ENCODE data around the gene GRIN2D. TPM values are rescaled to one million over a fixed set of nuclear protein-coding genes. Genes with fewer than 3 reads are reported as not detected.

GRIN2D gene
- total RNA-seq, 2 experiments from 2014 or later: 0.06 TPM; not detected in 1

- no peak for DNase-seq
- POLR2A ChIA-PET: no interaction called here
- CTCF ChIA-PET: interaction anchor here (0.9 kb wide), 1 partner anchor 14 kb away, joined by 3 read pairs; no protein-coding TSS in a partner anchor
These were observed 45.4 kb upstream of the GRIN2D start for GRCh38 chr19:48348045-48348444.

GRCh38 chr19:48348737-48349136 lies 44.7 kb upstream of the GRIN2D start:
- Mint-ChIP-seq H3K9me3 (no peaks in the 10 kb centered on the region), H3K4me3 (no peak overlapping the region), H3K36me3 (ENCODE audit: low read depth) (peaks cover 10% of the 10 kb centered on the region), H3K27me3 (no peaks in the 10 kb centered on the region), H3K27ac (no peak overlapping the region), H3K4me1 (ENCODE audit: low read depth) (peaks cover 6% of the 10 kb centered on the region)
- ChIA-PET POLR2A (no interaction called here), CTCF (no interaction called here)
- H3K9me3 ChIP-seq (ENCODE audit: control insufficient read depth in 1 of 2, insufficient read depth in 1 of 2, low read length in 2 of 2): no peaks in the 10 kb centered on the region
- H3K4me3 ChIP-seq (ENCODE audit: low read length): no peak overlapping the region
- no peak for TF ChIP-seq CTCF (IDR thresholded peaks at IDR 0.05)
- ATAC-seq (ENCODE audit: poor library complexity): no peak
- no peak for DNase-seq
- H3K27ac ChIP-seq (ENCODE audit: low read depth in 1 of 2, low read length in 2 of 2): no peak overlapping the region
- H3K27me3 ChIP-seq (ENCODE audit: control insufficient read depth in 1 of 2, insufficient read depth in 2 of 2, low read length in 2 of 2): no peaks in the 10 kb centered on the region
- no peaks in the 10 kb centered on the region for H3K36me3 ChIP-seq (ENCODE audit: insufficient read depth, low read length)
- intact Hi-C loops (cut with DNase I, micrococcal nuclease): no loop called here
- H3K4me1 ChIP-seq (ENCODE audit: insufficient read depth, low read length): peaks cover 5% of the 10 kb centered on the region

More at GRCh38 chr19:48348045-48348444, 45.4 kb upstream of the GRIN2D start:
- peaks cover 15% of the 10 kb centered on the region for H3K36me3 Mint-ChIP-seq (ENCODE audit: low read depth)
- Histone ChIP-seq H3K4me3 (ENCODE audit: low read length) (no peak overlapping the region), H3K4me1 (ENCODE audit: insufficient read depth, low read length) (peaks cover 5% of the 10 kb centered on the region), H3K27me3 (ENCODE audit: control insufficient read depth in 1 of 2, insufficient read depth in 2 of 2, low read length in 2 of 2) (no peaks in the 10 kb centered on the region), H3K27ac (ENCODE audit: low read depth in 1 of 2, low read length in 2 of 2) (no peak overlapping the region), H3K9me3 (ENCODE audit: control insufficient read depth in 1 of 2, insufficient read depth in 1 of 2, low read length in 2 of 2) (no peaks in the 10 kb centered on the region), H3K36me3 (ENCODE audit: insufficient read depth, low read length) (no peaks in the 10 kb centered on the region)
- no peak overlapping the region for H3K27ac Mint-ChIP-seq
- no peaks in the 10 kb centered on the region for H3K9me3 Mint-ChIP-seq
- no peak overlapping the region for H3K4me3 Mint-ChIP-seq
- no peak for ATAC-seq (ENCODE audit: poor library complexity)
- TF ChIP-seq CTCF (IDR thresholded peaks at IDR 0.05): no peak
- intact Hi-C loops (cut with DNase I, micrococcal nuclease): no loop called here
- no peaks in the 10 kb centered on the region for H3K27me3 Mint-ChIP-seq
- H3K4me1 Mint-ChIP-seq (ENCODE audit: low read depth): peaks cover 6% of the 10 kb centered on the region

- Mint-ChIP-seq H3K27me3 (no peaks in the 10 kb centered on the region), H3K9me3 (no peaks in the 10 kb centered on the region), H3K4me3 (no peak overlapping the region), H3K27ac (no peak overlapping the region), H3K36me3 (ENCODE audit: low read depth) (peaks cover 10% of the 10 kb centered on the region), H3K4me1 (ENCODE audit: low read depth) (peaks cover 6% of the 10 kb centered on the region)
- H3K9me3 ChIP-seq (ENCODE audit: control insufficient read depth in 1 of 2, insufficient read depth in 1 of 2, low read length in 2 of 2): no peaks in the 10 kb centered on the region
- TF ChIP-seq CTCF (IDR thresholded peaks at IDR 0.05): no peak
- ChIA-PET CTCF (interaction anchor here (0.6 to 2.0 kb wide), 4 partner anchors 13 to 94 kb away, joined by 3 to 9 read pairs (median 5); partner anchors contain the start of genes SYNGR4 and TMEM143), POLR2A (no interaction called here)
- ATAC-seq (ENCODE audit: poor library complexity) (no peak), DNase-seq (no peak)
- no peaks in the 10 kb centered on the region for H3K36me3 ChIP-seq (ENCODE audit: insufficient read depth, low read length)
- no peak overlapping the region for H3K27ac ChIP-seq (ENCODE audit: low read depth in 1 of 2, low read length in 2 of 2)
- H3K4me1 ChIP-seq (ENCODE audit: insufficient read depth, low read length): peaks cover 5% of the 10 kb centered on the region
- no peaks in the 10 kb centered on the region for H3K27me3 ChIP-seq (ENCODE audit: control insufficient read depth in 1 of 2, insufficient read depth in 2 of 2, low read length in 2 of 2)
- H3K4me3 ChIP-seq (ENCODE audit: low read length): no peak overlapping the region
- intact Hi-C loops (cut with DNase I, micrococcal nuclease): loop anchor here (1.0 to 5.0 kb wide), 2 partner anchors 34 to 233 kb away; no protein-coding TSS in a partner anchor
These were observed 42.6 kb upstream of the GRIN2D start for GRCh38 chr19:48350856-48351255.
